ENCODE results near the gene STXBP3. TPM values are rescaled to one million over a fixed set of nuclear protein-coding genes. Genes with fewer than 3 reads are reported as not detected.

Gene STXBP3
- polyA plus RNA-seq, 2 of the 4 experiments (the other 2 are of a cell fraction) = 30.4 to 44.8 TPM

- H3K9me3 ChIP-seq = no peaks in the 10 kb centered on the region
- peaks cover 16% of the 10 kb centered on the region; the same call in 2 of the 3 replicates for H3K4me1 ChIP-seq
- WGBS (ENCODE audit: missing lambda C conversion rate) = 65% methylated on average over 2 of the region's 2 CpGs
- ChIA-PET POLR2A (no interaction called here), CTCF (no interaction called here)
- ATAC-seq (no peak), FAIRE-seq (no peak), DNase-seq (ENCODE audit: low read depth in 1 of 2, low spot score in 1 of 2) (no peak)
- no peak for TF ChIP-seq RAD21 (conservative IDR thresholded peaks at IDR 0.05 in 1 of 2, IDR thresholded peaks at IDR 0.05 in 1 of 2)
- no peak for TF ChIP-seq MAZ (IDR thresholded peaks at IDR 0.05; ENCODE audit: borderline replicate concordance, low read depth, low read length)
- TF ChIP-seq NPAS2 (CRISPR knock-in tag; IDR thresholded peaks at IDR 0.05; ENCODE audit: borderline replicate concordance) = no peak
- no peak for TF ChIP-seq HDAC2 (IDR thresholded peaks at IDR 0.05)
- TF ChIP-seq RCOR1 (IDR thresholded peaks at IDR 0.05; ENCODE audit: low read depth, low read length) = no peak
- TF ChIP-seq HOXB13 (CRISPR knock-in tag; IDR thresholded peaks at IDR 0.05; ENCODE audit: low read depth) = no peak
- H3K4me3 ChIP-seq = no peak overlapping the region
- no peak overlapping the region for H3K4me2 ChIP-seq
- H3K27ac ChIP-seq = no peak overlapping the region
Measured at GRCh38 chr1:108813326-108813725, 66.9 kb downstream of the STXBP3 start.

GRCh38 chr1:108814343-108815125, 68.1 kb downstream of the STXBP3 start:
- POLR2A ChIA-PET = no interaction called here
- no peak overlapping the region for H3K4me2 ChIP-seq

GRCh38 chr1:108815566-108815965, 69.1 kb downstream of the STXBP3 start:
- CTCF ChIA-PET = no interaction called here
- H3K9me3 ChIP-seq = no peaks in the 10 kb centered on the region
- TF ChIP-seq MAX (IDR thresholded peaks at IDR 0.05) = no peak
- ATAC-seq = no peak
- POLR2A ChIA-PET = no interaction called here
- H3K4me2 ChIP-seq = peak overlapping the region; percentile 52; the same call in 2 of the 3 replicates
- H3K27ac ChIP-seq = no peak overlapping the region
- DNase-seq (ENCODE audit: low read depth in 1 of 2, low spot score in 1 of 2) = no peak
- no peak overlapping the region for H3K4me3 ChIP-seq
- peaks cover 16% of the 10 kb centered on the region; the same call in 2 of the 3 replicates for H3K4me1 ChIP-seq
- FAIRE-seq = no peak

More at GRCh38 chr1:108814343-108815125, 68.1 kb downstream of the STXBP3 start:
- CTCF ChIA-PET = interaction anchor here (1.2 to 1.4 kb wide), 2 partner anchors 9 to 13 kb away, joined by 3 to 7 read pairs; no protein-coding TSS in a partner anchor
- Histone ChIP-seq H3K4me1 (peaks cover 16% of the 10 kb centered on the region; the same call in 2 of the 3 replicates), H3K27ac (no peak overlapping the region), H3K4me3 (no peak overlapping the region), H3K9me3 (no peaks in the 10 kb centered on the region)
- FAIRE-seq (no peak), DNase-seq (ENCODE audit: low read depth in 1 of 2, low spot score in 1 of 2) (no peak), ATAC-seq (no peak)
- TF ChIP-seq PBX3 (IDR thresholded peaks at IDR 0.05) (no peak), MAFK (IDR thresholded peaks at IDR 0.05; ENCODE audit: partially characterized antibody) (no peak), NR3C1 (IDR thresholded peaks at IDR 0.05) (no peak), ESRRA (IDR thresholded peaks at IDR 0.05; ENCODE audit: borderline replicate concordance, low read length) (no peak), ZFP36 (IDR thresholded peaks at IDR 0.05; ENCODE audit: borderline replicate concordance, partially characterized antibody) (no peak), ELK1 (IDR thresholded peaks at IDR 0.05; ENCODE audit: low read depth, low read length) (no peak), HOXA7 (CRISPR knock-in tag; IDR thresholded peaks at IDR 0.05) (no peak), CBX8 (IDR thresholded peaks at IDR 0.05) (no peak), HES2 (IDR thresholded peaks at IDR 0.05) (no peak), HOXB5 (CRISPR knock-in tag; IDR thresholded peaks at IDR 0.05) (no peak), PHF8 (IDR thresholded peaks at IDR 0.05; ENCODE audit: borderline replicate concordance, low read depth) (no peak), RFX5 (IDR thresholded peaks at IDR 0.05) (no peak), TFCP2L1 (CRISPR knock-in tag; IDR thresholded peaks at IDR 0.05) (no peak)
- 82% methylated on average over 4 of the region's 4 CpGs for WGBS (ENCODE audit: missing lambda C conversion rate)
